ENCODE measurements around the gene ACOX2.
"Not testable (repeated sequence)": the region's sequence is repeated elsewhere in the genome, so short reads cannot be mapped to it uniquely, and the experiment has no call there.

Gene ACOX2

DNA sequence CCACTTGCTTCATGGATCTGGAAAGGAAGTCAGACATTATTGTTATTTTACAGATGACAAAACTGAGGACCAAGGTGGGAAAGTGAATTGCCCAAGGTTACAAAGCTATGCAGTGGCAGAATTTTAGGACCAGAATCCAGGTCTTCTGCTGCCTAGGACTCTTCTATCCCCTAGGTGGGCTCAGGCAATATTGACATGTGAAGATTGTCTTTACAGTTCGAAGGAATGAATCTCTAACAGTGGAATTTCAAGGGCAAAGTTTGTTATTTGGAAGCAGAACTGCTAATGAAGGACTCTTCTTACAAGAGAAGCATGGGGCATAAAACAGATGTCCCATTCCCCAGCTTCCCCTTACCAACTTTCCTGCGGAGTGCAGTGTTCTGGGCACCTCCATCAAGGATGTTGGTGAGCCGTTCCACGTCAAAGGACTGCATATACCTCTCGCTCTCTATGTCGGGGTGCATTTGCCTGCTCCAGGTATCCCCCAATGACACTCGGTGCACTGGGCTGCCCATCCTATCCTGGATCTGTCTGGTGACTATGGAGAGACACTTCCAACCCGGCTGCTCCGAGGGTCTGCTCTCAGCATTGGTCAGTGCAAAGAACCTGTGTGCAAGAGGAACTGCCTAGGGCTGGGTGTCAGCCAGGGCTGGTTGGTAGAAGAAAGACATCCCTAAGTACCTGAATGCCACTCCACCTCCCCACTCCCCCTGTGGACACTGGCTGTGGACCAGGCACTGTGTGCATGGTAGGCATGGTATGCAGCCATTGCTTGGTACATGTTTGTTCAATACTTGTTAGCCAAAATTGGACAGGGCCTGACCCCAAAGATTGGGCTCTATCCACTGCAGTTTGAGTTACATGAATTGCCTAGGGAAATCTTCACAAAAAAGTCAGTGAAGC is 2.1 kb downstream of the ACOX2 start:
- no peak for DNase-seq (ENCODE audit: low read depth)

DNA sequence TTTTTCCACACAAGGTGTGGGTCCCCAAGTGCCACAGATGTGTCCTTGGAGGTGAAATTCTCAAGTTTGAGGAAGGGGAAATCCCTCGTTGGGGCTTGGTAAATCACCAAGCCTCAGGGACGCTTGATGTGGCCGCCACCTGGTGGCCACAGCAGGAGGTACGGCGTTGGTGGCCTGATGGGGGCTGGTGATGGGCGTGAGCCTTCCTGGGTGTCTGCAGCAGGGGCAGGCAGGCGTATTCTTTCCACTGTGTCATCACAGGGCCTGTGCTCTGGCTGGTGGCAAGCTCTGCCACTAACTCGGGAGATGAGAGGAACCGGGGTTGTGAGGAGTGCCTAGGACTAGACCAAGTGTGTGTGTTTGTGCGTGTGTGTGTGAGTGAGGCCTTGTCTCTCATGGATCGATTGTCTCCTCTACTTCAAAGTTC is 4.2 kb downstream of the ACOX2 start:
- peak; percentile 79 for DNase-seq (ENCODE audit: low read depth)

DNA sequence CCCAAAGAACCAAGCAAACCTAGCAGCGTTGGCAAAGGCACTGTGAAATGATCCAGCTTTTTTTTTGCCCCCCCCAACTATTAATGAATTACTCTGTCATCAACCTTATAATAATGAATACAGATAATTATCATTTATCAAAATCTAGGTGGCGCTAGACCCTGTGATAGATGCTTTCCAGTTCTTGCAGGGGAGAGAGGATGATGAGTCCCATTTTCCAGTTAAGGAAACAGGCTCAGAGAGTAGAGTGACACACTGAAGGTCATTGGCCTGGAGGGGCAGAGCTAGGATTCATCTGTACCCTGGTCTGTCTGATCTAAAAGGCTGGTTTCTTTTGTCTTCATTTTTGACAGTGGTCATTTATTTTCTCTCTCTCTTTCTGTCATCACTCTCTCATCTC is 5.0 kb downstream of the ACOX2 start:
- DNase-seq (ENCODE audit: low read depth) = no peak

DNA sequence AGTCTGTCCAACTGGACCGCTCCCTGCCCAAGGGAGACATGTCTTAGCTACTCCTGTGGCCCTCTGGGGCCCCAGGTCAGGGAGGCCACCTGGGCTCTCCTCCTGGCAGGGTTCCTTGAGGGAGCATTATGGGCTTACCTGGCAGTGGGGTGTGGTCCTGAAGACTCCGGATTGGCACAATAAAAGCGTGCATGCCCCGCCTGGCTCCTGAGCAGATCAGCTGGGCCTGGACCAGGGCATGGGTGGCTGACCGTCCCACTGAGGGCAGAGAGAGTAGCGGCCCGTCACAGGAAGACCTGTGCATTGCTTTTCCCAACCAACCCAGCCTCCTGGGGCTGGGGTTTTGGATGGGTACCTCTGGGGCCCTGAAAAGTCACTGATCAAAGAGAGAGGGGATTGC is 5.4 kb downstream of the ACOX2 start:
- no peak for DNase-seq (ENCODE audit: low read depth)

DNA sequence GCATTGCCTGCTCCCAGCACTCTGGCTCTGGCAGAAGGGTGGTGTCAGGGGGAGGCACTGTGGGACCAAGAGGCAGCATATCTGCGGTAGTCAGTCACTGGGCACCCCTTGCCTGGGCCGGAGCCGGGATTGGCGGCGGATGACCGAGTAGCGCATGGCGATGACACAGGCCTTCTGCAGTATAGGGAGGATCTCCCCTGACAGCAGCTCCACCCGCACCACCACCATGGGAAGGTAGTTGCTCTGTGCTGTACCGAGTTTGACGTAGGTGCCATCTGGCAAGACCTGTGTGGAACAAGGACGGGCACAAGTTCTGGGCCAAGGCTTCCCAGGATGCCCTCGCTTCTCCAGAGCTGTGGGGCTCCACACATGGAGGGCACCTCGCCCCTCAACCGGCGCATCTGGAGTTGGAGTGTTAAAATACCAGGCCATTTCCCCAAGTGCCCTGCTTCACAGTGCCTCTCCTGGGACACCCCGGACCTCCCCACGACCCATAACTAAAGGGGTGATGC is 6.6 kb downstream of the ACOX2 start:
- no peak for DNase-seq (ENCODE audit: low read depth)

DNA sequence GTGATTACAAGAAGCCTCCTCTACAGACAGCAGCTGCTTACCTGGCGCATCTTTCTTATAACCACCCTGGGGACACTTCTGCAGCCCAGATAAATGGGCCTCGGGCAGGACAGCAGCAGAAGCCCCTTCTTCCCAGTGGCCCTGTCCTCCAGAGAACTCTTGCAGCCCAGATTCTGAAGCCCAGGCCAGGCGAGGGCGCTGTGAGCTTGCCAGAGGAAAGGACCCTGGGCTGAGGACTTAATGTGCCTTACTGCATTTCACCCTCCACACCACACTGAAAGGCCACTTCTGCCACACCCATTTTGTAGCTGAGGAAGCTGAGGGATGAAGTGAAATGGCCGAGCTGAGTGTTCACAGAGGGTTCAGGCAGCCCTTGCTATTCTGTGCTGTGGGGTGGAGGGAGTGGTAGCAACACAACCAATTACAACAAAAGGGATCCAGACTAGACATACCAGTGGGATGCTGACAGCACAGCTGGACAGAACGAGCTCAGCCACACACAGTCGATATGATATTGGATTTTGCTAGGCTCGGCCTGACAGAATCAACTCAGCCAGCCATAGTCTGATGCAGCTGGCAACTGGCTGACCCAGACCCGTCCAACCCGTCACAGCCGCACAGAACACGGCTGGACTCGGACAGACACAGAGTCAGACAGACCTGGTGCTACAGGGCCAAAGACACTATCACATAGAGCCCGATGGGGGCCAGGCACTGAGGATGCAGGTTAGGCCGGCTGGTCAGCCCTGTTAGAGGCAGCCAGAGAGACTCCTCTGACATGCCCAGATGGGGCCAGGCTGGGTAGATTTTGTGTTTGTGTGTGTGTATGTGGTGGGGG is 7.3 kb downstream of the ACOX2 start:
- no peak for DNase-seq (ENCODE audit: low read depth)

DNA sequence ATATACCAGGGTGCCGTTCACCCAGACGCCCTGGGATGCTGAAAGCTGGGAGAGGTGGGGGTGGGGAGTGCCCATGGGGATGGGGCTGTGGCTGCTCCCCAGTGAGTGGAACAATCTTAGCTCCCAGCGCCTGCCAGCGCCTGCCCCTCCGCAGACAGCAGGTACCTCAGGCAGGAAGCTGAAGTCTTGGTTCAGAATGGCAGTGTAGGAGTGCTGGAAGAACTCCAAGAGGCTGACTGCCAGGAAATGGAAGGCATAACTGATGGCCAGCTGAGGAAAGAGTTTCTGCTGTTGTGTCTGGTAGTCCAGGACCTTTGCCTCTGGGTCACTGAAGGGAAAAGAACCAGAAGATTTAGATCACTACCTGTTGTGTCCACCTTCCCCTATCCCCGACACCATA is 8.4 kb downstream of the ACOX2 start:
- no peak for DNase-seq (ENCODE audit: low read depth)

DNA sequence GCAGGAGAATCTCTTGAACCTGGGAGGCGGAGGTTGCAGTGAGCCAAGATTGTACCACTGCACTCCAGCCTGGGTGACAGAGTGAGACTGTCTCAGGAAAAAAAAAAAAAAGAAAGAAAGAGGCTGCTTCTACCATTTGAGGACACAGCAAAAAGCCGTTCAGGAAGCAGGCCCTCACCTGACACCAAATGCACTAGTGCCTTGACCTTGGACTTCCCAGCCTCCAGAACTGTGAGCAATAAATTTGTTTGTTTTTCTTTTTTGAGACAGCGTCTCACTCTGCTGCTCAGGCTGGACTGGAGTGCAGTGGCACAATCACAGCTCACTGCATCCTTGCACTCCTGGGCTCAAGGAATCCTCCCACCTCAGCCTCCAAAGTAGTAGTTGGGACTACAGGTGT is 9.6 kb downstream of the ACOX2 start:
- DNase-seq (ENCODE audit: low read depth) = not testable (repeated sequence)

DNA sequence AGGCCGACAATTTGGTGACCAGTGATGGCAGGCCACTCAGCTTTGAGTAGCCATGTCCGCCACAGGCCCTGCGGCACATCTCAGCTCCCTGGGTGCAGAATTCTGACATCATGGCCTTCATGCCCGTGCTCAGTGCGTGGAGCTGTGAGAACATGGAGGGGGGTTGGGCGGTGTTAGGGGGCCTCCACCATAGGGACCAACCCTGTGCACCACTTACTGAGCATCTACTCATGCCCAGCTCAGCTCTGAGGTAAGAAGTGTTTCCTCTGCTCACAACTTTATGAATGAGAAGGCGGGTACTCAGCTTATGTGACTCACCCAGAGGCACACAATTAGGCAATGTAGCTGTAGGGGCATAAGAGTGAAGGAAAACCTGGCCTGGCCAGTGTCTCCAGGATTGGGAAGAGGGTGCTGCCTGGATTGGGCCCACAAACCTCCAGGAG is 10.5 kb downstream of the ACOX2 start:
- DNase-seq (ENCODE audit: low read depth) = no peak

DNA sequence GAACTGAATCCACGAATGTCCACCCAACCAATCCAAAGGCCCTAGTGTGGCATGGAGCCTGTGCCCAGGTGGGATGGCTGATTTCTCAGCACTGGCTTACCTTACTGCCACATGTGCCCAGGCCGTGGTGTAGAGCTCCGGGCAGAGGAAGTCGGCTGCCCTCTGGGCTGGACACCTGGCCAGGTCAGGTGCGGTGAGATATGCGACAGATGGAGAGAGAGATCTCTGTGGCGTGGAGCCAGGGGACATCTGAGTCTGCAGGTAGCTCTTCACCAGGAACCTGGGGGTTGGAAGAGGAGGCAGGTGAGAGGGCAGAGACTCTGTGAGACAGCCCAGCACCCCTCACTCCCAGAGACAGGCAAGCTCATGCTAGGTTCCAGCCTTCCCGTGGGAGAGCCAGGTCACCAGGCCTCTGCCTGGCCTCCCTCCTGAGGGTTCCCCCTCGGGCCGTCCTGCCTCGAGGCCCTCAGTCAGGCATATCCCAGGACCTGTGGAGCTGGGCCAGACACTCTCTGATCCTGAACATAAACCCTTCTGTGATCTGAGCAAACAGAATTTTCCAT is 12.6 kb downstream of the ACOX2 start:
- DNase-seq (ENCODE audit: low read depth) = no peak

DNA sequence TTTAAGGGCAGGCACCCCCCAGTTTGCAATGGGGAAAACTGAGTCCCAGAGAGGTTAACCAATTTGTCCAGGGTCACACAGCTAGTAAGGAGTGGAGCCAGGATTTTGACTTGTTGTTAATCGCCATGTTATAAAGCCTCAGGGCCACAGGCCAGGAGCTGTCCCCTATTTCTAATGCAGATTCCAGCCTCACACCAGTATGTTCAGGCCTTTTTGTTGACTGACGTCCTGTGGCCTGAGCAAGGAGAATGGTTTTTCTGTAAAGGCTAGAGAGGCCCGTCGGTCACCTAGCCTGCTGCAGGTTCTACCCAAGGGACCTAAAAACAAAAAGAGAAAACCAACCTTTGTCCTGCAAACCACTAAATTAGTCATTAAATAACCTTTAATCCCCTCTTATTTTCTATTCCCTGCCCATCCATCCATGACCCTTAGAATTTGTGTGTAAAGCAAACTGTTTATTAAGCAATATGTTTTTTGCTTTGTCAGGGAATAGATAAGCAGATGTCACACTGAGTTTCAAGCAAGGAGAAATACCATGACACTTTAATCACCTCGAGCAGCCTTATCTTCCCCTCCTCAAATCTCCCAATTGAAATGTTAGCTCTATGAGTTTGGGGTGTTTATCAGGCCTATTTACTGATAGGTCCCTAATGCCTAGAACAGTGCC is 14.1 kb downstream of the ACOX2 start:
- no peak for DNase-seq (ENCODE audit: low read depth)

DNA sequence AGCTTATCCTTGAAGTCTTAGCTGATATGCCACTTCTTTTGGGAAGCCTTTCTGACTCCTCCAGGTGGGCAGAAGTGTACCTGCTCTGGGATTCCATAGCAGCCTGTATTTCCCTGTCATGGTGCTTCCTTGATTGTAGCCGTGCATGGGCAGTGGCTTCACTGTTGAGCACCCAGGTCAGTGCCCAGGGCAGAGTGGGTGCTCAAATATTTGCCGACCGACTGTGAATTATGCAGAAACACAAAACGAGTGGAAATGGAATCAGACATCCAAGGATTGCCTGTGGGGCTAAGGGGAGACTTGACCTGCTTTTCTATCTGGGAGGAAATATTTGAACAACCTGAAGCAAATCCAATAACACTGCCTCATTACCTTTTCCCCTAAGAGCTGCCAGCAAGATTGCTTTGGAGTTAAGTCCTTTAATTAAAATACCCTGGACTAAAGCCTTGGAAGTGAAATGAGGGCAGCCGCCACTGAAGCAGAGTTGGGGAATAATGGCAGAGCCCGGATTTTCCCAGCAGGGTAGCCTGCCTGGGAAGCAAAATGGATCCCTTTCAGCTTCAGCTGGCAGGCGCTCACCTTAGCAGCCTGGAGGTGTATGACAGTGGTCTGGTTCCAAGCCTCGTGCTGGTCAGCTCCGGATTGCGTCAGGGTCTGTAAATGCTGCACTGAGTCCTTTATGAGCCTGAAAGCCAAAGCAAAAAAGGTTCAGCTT is 14.9 kb downstream of the ACOX2 start:
- DNase-seq (ENCODE audit: low read depth) = no peak

DNA sequence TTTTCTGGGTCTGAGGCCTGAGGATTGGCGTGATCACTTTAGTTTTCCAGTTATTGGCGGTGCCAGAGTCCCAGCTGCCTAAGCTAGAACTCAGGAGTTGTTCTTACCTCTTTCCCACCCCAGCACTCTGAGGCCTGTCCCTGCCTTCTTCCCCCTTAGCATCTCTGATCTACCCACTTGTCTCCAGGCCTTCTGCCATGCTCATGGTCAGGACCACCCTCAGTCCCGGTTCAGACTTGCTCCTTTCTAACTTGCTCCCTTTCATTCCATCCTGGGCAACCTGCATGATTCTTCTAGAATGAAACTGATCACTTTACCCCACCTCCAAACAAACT is 15.7 kb downstream of the ACOX2 start:
- DNase-seq (ENCODE audit: low read depth) = no peak

DNA sequence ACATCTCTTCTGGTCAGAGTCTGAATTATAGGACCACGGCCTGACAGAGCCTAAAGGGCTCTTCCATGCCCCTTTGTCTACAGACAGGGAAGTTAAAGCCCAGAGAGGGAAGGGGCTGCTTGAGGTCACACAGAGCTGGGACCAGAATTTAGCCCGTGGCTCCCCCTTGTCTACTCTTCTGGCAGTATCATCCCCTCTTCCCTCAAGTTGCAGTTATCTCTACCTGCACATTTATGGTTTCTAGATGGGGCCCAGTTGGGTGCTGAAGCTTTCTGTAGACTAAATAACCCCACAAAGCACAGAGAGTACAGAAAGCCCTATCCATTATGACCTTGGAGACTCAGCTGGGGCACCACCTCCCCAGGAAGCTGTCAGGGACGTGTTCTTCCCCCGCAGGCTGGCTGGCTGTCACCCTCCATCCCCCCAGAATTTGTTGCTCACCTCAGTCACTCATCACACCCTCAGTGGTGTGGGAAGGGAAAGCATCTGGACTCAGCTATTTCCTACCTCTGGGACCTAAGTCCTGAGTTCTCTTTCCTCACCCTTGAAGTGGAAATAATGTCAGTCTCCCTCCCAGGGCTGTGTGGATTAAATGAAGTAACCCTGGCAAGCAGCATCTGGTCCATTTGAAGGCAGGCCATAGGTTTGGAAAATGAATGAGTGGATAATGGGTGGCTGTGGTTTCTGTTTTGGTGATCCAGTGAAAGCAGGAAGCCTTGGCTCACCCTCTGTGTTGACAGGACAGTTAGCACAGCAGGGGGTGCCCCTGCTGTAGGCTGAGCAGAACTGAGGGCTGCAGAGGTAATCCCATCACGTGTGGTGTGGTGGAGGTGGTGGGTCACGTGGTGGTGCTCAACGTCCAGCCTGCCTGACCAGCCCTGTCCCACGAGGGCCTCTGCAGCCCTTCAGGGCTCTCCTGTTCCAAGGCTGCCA is 16.3 kb downstream of the ACOX2 start:
- DNase-seq (ENCODE audit: low read depth) = no peak

DNA sequence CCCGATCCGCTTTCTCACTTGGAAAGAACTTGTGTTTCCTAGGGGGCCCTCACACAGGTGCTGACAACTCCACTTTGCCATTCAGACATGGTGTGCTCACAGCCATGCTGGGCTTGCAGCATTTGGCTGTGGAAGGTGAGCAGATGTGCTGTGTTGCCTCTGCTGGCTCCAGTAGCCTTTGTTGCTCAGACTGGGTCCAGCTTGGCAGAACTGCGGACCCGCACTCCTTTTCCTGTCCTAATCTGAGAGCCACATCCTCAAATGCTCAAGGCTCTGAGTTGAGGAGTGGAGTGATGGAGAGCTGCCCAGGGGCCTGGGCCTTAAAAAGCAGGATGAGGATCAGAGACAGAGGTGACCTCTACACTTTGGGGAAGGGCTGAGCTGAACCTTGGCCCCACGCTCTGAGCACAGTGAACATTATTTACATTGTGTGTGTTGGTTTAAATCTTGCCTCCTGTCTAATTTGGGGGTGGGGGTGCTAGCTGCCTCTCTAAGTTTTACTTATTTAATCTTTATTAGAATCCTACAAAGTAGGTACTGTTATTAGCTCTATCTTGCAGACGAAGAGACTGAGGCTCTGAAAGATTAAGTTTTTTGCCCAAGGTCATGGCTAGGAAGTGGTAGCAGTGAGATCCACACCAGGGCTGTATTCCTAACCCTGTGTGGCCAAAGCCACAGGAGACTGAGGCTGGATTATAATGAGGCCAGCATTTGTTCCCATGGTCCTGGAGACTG is 17.2 kb downstream of the ACOX2 start:
- no peak for DNase-seq (ENCODE audit: low read depth)

DNA sequence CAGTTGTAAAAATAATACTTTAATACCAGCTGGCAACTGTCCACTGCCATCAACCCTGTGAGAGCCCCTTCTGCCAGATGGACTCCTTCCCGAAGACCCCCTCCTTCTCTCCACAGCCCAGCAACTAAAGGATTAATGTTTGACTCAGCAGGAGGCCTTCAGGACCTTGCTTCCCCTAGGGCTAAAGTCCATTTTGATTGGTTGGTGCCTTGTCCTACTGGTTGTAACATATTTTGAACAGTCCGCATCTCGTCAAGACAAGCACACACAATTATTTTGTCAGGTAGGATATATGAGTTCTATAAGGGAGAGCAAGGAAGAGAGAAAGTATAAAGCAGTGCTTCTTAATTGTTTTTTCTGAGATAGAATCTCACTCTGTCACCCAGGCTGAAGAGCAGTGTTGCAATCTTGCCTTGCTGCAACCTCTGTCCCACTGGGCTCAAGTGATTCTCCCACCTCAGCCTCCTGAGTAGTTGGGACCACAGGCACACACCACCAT is 18.6 kb downstream of the ACOX2 start:
- DNase-seq (ENCODE audit: low read depth) = no peak

DNA sequence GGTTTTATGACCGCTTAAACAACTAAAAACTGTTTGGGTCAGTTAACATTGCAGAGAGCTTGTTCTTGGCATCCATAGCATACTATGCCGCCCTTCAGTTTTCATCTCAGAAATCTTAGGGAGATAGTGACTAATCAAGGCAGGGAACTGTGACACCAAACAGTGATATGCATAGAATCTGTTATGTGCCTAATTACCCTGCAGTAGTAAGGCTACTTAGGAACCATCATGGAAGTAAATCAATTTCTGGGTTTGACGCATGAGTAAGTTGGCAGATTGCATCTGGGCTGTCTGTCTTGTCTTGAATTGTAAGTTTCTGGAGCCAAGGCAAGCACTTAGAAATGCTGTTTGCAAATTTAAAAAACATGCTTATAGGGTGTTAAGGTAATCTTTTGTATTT is 22.6 kb downstream of the ACOX2 start:
- DNase-seq (ENCODE audit: low read depth) = no peak

DNA sequence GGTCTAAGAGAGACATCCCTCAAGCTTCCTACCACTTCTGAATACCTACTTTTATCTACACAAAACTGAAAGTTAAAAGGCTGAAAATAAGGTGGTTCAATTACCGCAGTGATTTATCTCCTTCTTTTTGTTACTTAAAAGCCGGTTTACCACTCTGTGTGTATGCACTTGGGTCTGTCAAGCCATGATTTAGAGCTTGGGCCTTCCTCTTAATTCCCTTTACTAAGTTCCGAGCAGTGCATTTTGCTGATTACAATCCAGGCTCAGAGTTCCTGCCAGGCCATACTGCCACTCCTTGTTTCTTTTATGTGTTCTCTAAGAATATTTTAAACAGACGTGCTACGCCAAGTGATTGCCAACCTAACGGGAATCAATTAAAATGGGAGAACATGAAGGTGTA is 28.6 kb downstream of the ACOX2 start:
- no peak for DNase-seq (ENCODE audit: low read depth)

DNA sequence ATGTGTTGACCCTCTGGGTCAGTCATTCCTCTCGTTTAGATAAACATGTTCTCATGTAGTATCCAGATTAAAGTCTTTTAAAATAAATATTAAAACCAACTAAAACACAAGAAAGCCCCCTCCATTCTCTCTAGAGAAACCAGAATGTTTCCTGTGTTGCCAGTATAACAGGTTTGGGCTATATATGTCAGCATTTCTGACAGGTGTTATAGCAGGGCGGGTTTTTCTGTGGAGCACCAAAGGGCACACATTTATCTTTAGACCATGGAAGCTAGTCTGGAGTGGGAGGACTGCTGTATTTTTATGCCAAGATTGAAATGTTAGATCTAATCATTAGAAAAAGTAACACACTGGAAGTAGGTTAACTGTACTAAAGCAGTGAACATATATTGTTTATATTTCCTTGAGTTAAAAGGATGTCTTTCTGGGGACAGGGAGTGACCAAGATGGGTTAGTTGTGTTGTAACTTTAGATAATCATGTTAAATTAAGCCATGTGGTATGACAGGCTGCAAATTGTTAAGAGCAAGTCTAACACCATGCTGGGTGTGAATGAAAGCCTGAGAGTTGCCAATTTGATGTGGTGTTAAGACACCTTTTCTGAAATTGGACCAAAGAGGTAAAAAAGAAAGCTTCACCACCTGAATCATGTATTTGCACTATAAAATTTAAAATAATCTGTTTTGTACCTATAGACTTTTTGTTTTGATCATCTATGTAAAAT is 29.5 kb downstream of the ACOX2 start:
- no peak for DNase-seq (ENCODE audit: low read depth)

Measured in activated T-cell treated with anti-CD3 and anti-CD28 coated beads for 24 hours (primary cell).